Osteoblast (primary cell): Measurements from ENCODE around the gene CDKN2A. TPM values are rescaled to one million over a fixed set of nuclear protein-coding genes. Genes with fewer than 3 reads are reported as not detected.

Experiments
- DNase-seq: peaks from one replicate; pipeline ENCODE4 v3.0.0; 2011; ENCODE audit warnings: low spot score, mixed read lengths; ENCODE audit not compliant: insufficient read length; ENCODE audit errors: missing footprints
- H2AFZ ChIP-seq: 2 replicates; pipeline ENCODE4 v1.6.0; 2011; ENCODE audit warnings: mild to moderate bottlenecking, low read length
- H3K27ac ChIP-seq: 2 replicates; pipeline ENCODE4 v1.5.1; 2011; ENCODE audit warnings: mild to moderate bottlenecking, low read depth, low read length, moderate library complexity
- H3K27me3 ChIP-seq: 2 replicates; pipeline ENCODE4 v1.6.0; 2012; ENCODE audit warnings: mild to moderate bottlenecking, control low read depth, inconsistent platforms, low read length, moderate library complexity; ENCODE audit not compliant: insufficient read depth
- H3K36me3 ChIP-seq: 2 replicates; pipeline ENCODE4 v1.5.1; 2011; ENCODE audit warnings: mild to moderate bottlenecking, low read length, control low read depth, moderate library complexity; ENCODE audit not compliant: insufficient read depth
- H3K4me1 ChIP-seq: 2 replicates; pipeline ENCODE4 v1.5.1; 2011; ENCODE audit warnings: mild to moderate bottlenecking, low read length, control low read depth, moderate library complexity; ENCODE audit not compliant: insufficient read depth
- H3K4me2 ChIP-seq: 2 replicates; pipeline ENCODE4 v1.6.0; 2011; ENCODE audit warnings: mild to moderate bottlenecking, low read length; ENCODE audit not compliant: insufficient read depth
- H3K4me3 ChIP-seq: fragments of 200-600 bp; sonication (generic); 3 replicates; pipeline ENCODE4 v1.5.1; 2012; ENCODE audit warnings: mild to moderate bottlenecking, low read length, inconsistent platforms; ENCODE audit not compliant: insufficient read depth
- H3K79me2 ChIP-seq: 2 replicates; pipeline ENCODE4 v1.6.0; 2012; ENCODE audit warnings: mild to moderate bottlenecking, low read length, control low read depth, inconsistent platforms; ENCODE audit not compliant: insufficient read depth
- H3K9me3 ChIP-seq: 2 replicates; pipeline ENCODE4 v1.5.1; 2011; ENCODE audit warnings: low read depth, low read length, control low read depth
- H4K20me1 ChIP-seq: 2 replicates; pipeline ENCODE4 v1.6.0; 2012; ENCODE audit warnings: mild to moderate bottlenecking, low read length, control low read depth; ENCODE audit not compliant: insufficient read depth
- total RNA-seq: library from RNA; depleted of rRNA; stranded (reverse); fragments of >200 nt; gene quantifications from 2 replicates; pipeline ENCODE4 v1.2.3, GENCODE V29; 2012
- TF ChIP-seq, protein P1 (sequence below): IDR thresholded peaks from 2 replicates; pipeline ENCODE4 v1.5.1; 2011; ENCODE audit warnings: mild to moderate bottlenecking, low read depth, low read length, moderate library complexity; ENCODE audit errors: extremely low read depth

Gene CDKN2A
- total RNA-seq, 1 donor = 37.6 TPM

DNA sequence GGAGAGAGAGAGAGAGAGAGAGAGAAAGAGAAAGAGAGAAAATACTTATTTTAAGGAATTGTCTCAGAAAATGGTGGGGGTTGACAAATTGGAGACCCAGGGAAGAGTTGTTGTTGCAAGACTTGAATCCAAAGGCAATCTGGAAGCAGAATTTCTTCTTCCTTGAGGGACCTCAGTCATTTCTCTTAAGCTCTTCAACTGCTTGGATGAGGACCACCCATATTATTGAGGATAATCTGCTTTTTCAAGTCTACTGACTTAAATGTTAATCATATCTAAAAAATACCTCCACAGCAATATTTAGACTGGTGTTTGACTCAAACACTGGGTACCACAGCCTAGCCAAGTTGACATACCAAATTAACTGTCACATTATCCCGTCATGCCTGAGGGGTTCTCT, 3.3 kb upstream of the CDKN2A start:
- Histone ChIP-seq H3K4me1 (peaks cover 16% of the 10 kb centered on the region), H3K36me3 (no peaks in the 10 kb centered on the region), H3K4me2 (no peak overlapping the region), H3K27ac (no peak overlapping the region), H2AFZ (no peak overlapping the region), H3K79me2 (peaks cover 47% of the 10 kb centered on the region), H3K27me3 (no peaks in the 10 kb centered on the region), H4K20me1 (no peaks in the 10 kb centered on the region), H3K4me3 (no peak overlapping the region), H3K9me3 (no peaks in the 10 kb centered on the region)
- TF ChIP-seq, protein P1, sequence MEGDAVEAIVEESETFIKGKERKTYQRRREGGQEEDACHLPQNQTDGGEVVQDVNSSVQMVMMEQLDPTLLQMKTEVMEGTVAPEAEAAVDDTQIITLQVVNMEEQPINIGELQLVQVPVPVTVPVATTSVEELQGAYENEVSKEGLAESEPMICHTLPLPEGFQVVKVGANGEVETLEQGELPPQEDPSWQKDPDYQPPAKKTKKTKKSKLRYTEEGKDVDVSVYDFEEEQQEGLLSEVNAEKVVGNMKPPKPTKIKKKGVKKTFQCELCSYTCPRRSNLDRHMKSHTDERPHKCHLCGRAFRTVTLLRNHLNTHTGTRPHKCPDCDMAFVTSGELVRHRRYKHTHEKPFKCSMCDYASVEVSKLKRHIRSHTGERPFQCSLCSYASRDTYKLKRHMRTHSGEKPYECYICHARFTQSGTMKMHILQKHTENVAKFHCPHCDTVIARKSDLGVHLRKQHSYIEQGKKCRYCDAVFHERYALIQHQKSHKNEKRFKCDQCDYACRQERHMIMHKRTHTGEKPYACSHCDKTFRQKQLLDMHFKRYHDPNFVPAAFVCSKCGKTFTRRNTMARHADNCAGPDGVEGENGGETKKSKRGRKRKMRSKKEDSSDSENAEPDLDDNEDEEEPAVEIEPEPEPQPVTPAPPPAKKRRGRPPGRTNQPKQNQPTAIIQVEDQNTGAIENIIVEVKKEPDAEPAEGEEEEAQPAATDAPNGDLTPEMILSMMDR = no peak
- DNase-seq = no peak

DNA sequence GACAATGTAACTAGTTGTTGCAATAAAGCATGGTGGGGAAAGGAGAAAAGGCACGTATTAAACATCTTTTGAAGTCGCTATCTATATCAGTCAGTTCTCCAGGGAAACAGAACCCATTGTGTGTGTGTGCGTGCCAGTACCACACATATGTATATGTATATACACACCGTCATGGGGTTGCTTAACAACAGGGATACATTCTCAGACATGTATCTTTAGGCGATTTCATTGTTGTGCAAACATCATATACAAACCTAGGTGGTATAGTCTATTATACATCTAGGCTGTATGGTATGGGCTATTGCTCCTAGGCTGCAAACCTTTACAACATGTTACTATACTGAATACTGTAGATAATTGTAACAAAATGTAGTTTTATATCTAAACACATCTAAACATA, 2.7 kb upstream of the CDKN2A start:
- H3K27me3 ChIP-seq = no peaks in the 10 kb centered on the region
- H3K4me2 ChIP-seq = no peak overlapping the region
- no peaks in the 10 kb centered on the region for H3K9me3 ChIP-seq
- no peaks in the 10 kb centered on the region for H4K20me1 ChIP-seq
- H2AFZ ChIP-seq = no peak overlapping the region
- no peak overlapping the region for H3K4me3 ChIP-seq
- H3K4me1 ChIP-seq = peaks cover 16% of the 10 kb centered on the region
- peaks cover 43% of the 10 kb centered on the region for H3K79me2 ChIP-seq
- no peak for DNase-seq
- TF ChIP-seq, protein P1 = no peak
- no peak overlapping the region for H3K27ac ChIP-seq
- H3K36me3 ChIP-seq = no peaks in the 10 kb centered on the region

DNA sequence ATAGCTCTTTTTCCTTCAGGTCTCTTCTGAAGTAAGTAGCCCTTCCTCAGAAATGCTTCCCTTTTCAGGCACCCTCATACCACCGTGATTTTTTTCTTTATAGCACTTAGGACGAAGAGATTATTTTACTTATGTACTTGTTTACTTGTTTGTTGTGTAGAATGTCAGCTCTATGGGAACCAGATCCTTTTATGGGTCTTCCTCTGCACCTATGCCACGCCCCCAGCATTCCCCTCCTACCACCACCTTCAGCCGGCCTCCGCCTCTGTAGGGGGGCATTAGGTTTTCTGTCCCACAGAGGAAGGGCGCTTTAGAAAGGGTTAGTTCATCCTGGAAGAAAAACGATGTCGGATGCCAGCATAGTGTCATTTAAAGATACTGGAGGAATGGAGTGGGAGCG, 2.2 kb upstream of the CDKN2A start:
- Histone ChIP-seq H3K36me3 (no peaks in the 10 kb centered on the region), H3K79me2 (peaks cover 45% of the 10 kb centered on the region), H3K4me3 (peak overlapping the region; percentile 94)

DNA sequence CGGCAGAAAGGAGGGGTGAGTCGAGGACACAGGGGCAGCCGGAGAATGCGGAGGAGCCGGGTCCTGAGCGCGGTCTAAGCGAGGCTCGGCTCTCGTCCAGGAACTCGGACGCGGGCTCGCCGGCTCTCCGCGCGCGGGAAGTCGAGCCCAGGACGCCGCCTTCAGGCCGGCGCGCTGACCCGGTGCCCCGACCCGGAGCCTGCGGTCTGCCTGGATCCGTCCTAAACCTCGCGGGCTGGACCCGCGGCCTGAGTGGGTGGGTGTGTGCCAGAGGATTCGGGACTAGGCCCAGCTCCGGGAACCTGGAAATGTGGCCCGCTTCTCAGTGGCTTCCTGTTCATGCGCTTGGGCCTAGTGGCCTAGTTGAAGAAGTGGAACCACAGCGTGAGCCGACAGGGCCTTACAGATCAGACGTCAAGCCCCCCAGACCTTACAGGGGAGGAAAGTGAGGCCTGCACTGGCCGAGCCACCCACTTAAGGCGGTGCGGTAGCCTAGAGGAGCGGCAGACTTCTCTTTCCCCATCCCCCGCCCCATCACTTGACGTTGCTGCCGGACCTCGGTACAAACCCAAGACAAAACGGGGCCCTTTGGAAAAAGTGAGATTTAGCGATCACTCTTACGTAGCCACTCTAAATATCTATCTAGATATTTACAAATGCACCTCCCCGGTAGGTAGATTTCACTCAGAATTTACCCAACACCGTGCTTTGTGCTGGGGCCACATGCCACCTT, 1.6 kb upstream of the CDKN2A start:
- Histone ChIP-seq H3K27me3 (no peaks in the 10 kb centered on the region), H3K4me2 (peak overlapping the region; percentile 78), H3K36me3 (no peaks in the 10 kb centered on the region), H2AFZ (peak overlapping the region; percentile 96), H3K4me3 (peak overlapping the region; percentile 94), H3K27ac (peak overlapping the region; percentile 84), H3K9me3 (no peaks in the 10 kb centered on the region), H3K79me2 (peaks cover 45% of the 10 kb centered on the region), H4K20me1 (no peaks in the 10 kb centered on the region), H3K4me1 (peaks cover 23% of the 10 kb centered on the region)
- TF ChIP-seq, protein P1 = peak; percentile 20
- DNase-seq = peak; percentile 88

More for the DNA sequence above, 2.2 kb upstream of the CDKN2A start:
- Histone ChIP-seq H3K4me1 (peaks cover 18% of the 10 kb centered on the region), H3K4me2 (peak overlapping the region; percentile 78), H4K20me1 (no peaks in the 10 kb centered on the region), H3K27ac (no peak overlapping the region), H3K27me3 (no peaks in the 10 kb centered on the region), H2AFZ (no peak overlapping the region), H3K9me3 (no peaks in the 10 kb centered on the region)
- TF ChIP-seq, protein P1 = no peak
- DNase-seq = no peak
